Esophagus muscularis mucosa (tissue), 4 donors: Measurements from ENCODE around the gene DNM3.

ENCODE experiments used
- EP300 ChIP-seq: sonication (generic); formaldehyde crosslinking; IDR thresholded peaks from one replicate; pipeline ENCODE4 v1.6.1; 2017; ENCODE audit warnings: antibody characterized with exemption
- POLR2A ChIP-seq: fragments of 450-650 bp; IDR thresholded peaks from one replicate; pipeline ENCODE4 v1.6.1; 2017; ENCODE audit warnings: antibody characterized with exemption, moderate library complexity, mild to moderate bottlenecking, low read depth
- POLR2AphosphoS5 ChIP-seq, 2 donors: sonication (generic); formaldehyde crosslinking; IDR thresholded peaks; one replicate each; pipeline ENCODE4 v1.6.1; 2017; ENCODE audit warnings: antibody characterized with exemption in 2 of 2
- TF ChIP-seq, protein P1 (sequence below), 3 experiments: fragments of 200-600 bp in 2 of 3; fragments of 450-650 bp in 1 of 3; sonication (generic) in 2 of 3; IDR thresholded peaks; one replicate each; pipeline ENCODE4 v1.5.1; 2017 to 2019; ENCODE audit warnings: antibody characterized with exemption in 3 of 3, mild to moderate bottlenecking in 2 of 3, moderate library complexity in 1 of 3

DNA sequence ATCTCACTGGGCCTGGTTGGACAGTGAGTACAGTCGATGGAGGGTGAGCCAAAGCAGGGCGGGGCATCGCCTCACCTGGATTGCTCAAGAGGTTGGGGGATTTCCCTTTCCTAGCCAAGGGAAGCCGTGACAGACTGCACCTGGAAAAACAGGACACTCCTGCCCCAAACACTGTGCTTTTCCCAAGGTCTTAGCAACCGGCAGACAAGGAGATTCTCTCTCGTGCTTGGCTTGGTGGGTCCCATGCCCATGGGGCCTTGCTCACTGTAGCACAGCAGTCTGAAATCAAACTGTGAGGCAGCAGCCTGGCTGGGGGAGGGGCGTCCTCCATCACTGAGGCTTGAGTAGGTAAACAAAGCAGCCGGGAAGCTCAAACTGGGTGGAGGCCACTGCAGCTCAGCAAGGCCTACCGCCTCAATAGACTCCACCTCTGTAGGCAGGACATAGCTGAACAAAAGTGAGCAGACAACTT is 590.5 kb downstream of the DNM3 start:
- TF ChIP-seq POLR2A (no peak), EP300 (no peak), POLR2AphosphoS5 (IDR thresholded peaks at IDR 0.05) (no peak)
- TF ChIP-seq, protein P1, sequence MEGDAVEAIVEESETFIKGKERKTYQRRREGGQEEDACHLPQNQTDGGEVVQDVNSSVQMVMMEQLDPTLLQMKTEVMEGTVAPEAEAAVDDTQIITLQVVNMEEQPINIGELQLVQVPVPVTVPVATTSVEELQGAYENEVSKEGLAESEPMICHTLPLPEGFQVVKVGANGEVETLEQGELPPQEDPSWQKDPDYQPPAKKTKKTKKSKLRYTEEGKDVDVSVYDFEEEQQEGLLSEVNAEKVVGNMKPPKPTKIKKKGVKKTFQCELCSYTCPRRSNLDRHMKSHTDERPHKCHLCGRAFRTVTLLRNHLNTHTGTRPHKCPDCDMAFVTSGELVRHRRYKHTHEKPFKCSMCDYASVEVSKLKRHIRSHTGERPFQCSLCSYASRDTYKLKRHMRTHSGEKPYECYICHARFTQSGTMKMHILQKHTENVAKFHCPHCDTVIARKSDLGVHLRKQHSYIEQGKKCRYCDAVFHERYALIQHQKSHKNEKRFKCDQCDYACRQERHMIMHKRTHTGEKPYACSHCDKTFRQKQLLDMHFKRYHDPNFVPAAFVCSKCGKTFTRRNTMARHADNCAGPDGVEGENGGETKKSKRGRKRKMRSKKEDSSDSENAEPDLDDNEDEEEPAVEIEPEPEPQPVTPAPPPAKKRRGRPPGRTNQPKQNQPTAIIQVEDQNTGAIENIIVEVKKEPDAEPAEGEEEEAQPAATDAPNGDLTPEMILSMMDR (IDR thresholded peaks at IDR 0.05): no peak
